ENCODE results near the gene CALML3.
A peak's percentile ranks its signal among the peaks of the same experiment; 100 is the strongest.

Gene CALML3

DNA sequence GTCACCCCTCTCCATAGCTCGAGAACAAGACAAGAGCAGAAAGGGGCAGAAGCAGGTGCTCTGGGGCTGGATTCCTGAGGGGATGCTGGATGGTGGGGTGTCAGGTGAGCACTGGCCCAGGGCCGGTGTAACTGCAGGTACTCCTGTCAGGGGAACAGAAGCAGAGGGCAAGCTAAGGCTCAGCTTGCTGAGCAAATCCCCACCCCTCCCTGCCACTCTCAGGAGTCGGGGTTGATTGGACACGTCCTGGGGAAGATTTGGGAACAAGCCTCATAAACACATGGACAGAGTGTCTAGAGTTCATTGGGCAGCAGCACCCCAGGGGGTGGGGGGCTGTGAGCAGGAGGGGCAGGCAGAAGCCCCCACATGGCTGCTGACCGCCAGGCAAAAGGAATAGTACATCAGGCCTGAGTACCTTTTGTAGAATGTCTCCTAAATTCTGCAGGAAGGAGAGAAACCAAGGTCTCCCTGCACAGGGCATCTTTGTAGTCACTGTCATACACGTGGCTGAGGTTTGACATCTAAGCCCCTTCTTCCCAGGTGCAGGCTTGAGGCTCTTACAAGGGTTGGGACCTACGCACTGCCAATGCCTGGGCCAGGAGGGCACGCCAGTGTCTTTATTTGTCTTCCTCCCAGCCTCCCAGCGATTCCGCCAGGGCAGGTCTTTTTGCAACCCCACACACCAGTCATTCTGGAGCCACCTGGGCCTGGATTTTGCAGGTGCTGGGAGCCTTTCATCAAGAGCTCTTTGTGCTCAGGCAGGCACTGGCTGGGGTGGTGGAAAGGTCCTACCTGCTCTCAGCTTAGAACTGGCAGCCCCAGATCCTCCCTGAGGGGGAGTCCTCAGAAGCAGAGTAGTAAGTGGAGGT, 2.8 kb downstream of the CALML3 start:
- peak; percentile 36 for DNase-seq

GRCh38 chr10:5528989-5529701, 4.4 kb downstream of the CALML3 start:
- DNase-seq = no peak

DNA sequence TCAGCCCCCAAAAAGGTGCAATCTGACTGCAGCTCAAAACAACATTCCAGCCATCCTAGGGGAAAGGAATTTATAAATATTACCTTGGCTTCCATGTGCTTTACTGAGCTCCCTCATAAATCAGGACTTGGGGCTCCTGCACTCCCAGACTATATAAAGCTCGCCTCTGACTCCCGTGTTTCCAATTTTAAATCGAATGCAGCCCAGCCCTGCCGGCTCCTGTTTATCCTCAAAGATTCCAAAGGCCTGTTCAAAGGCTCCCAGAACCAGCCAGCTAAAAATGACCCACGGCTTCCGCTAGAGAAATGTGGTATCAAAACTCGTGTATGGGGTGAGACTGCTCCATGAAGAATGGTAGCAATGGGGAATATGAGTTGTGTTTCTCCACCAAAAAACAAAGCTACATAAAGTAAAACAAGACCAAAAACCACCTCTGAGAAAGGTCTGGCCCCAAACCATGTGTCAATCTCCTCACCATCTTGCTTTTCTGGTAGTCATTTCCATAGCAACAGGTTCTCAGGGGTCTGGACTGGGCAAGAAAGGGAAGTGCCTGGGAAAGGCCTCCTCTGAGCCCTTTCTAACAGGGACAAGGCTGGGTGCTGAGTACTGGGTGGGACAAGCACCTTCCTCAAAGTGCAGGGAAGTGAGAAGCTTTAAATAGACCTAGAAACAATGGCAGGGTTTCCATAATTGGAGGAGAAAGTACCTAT, 5.1 kb downstream of the CALML3 start:
- peak; percentile 39 for DNase-seq

- DNase-seq = no peak
These were observed 5.6 kb downstream of the CALML3 start for GRCh38 chr10:5530412-5530806.

DNA sequence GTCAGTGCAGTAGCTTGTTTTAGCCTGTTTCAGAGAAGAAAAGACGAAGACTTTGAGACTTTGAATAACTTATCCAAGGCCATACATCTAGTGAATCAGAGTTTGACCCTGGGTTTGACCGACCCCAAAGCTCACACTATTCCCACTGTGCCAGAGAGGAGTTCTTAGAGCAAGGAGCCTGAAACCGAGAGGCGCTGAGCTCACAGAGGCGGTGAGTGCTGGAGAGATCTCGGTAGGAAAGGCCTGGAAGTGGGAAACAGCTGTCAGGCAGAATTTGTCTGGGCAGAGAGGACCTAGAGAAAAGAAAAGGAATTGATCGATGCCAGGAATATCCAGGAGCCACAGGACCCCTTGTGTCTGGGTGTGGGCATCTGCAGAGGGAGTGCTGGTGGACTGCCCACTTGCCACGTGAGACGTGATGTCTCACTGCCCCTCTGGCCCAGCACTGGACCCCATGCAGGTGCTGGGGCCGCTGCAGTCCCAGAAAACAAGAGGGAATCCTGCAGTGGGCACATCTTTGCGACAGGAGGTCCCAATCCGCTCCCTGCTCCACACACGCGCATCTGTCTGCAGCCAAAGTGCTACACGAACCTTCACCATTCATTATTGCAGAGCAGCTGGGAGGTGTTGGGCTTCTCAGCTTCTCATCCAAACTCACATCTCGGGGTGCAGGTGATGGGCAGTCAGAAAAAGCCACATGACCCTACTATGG, 6.2 kb downstream of the CALML3 start:
- peak; percentile 36 for DNase-seq

DNA sequence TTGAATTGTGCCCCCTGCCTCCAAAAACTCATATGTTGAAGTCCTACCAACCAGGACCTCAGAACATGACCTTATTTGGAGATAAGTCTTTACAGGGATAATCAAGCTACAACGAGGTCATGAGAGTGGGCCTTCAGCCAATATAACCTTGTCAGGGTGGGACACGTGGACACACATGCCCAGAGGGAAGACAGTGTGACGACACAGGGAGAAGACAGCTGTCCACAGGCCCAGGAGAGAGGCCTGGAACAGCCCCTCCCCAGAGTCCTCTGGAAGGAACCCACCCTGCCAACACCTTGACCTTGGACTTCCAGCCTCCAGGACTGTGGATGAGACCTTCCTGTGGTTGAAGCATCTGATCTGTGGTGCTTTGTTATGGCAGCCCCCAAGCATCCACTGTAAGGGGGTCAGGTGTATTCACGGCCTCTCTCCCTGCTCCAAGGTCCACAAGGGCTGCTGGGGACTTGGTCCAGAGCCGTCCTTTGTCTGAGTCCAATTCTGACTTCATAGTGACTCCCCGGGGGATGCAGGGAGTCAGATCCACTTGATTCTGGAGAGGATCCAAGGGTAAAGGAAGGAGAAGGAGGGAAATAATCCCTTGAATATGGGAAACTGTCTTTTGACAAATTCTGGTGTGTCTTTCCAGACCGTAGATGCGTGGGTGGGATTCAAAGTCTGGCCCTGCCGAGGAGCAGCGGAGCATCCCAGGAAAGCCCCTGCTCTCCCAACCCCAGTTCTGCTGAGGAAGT, 7.0 kb downstream of the CALML3 start:
- peak; percentile 31 for DNase-seq

- peak; percentile 43 for DNase-seq
These were observed 7.5 kb downstream of the CALML3 start for GRCh38 chr10:5532307-5532605.

- DNase-seq = no peak
These were observed 7.9 kb downstream of the CALML3 start for GRCh38 chr10:5532618-5533097.

- DNase-seq = peak; percentile 49
These were observed 8.5 kb downstream of the CALML3 start for GRCh38 chr10:5533098-5533731.

DNA sequence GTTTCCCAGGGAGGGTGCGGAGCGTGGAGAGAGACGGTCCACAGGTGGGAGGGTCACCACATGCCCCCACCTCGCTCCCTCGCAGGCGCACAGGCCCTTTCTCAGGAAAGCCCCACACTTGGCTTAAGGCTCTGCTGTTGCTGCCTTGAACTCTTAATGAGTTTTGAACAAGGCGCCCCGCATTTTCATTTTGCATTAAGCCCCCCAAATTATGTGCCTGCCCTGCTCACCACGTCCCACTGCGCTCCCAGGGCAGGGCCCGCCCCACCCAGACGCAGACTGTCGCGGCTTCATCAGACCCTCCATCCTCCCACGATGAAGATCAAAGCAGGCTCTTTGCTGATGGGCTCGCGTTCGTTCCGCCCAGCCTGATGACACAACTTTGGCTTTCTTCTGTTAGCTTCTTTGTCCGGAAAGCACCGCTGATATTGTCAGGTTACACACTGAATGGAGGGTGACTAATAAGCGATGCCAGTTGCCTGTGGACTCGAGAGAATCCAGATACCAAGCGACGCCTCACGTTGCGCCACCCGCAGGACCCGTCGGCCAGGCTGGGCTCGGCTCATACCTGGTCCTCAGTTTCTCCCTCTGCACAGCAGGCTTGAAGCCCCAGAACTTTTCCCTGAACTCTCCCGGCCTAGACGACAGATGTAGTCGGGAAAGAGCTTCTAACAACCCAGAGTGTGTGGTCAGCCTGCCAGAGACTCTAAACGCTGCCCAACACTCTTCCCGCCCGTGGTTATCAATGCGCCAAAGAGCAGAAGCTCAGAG, 9.5 kb downstream of the CALML3 start:
- peak; percentile 29 for DNase-seq

GRCh38 chr10:5534880-5535856, 10.4 kb downstream of the CALML3 start:
- DNase-seq = peak; percentile 32

- peak; percentile 35 for DNase-seq
These were observed 11.8 kb downstream of the CALML3 start for GRCh38 chr10:5536486-5537081.

DNA sequence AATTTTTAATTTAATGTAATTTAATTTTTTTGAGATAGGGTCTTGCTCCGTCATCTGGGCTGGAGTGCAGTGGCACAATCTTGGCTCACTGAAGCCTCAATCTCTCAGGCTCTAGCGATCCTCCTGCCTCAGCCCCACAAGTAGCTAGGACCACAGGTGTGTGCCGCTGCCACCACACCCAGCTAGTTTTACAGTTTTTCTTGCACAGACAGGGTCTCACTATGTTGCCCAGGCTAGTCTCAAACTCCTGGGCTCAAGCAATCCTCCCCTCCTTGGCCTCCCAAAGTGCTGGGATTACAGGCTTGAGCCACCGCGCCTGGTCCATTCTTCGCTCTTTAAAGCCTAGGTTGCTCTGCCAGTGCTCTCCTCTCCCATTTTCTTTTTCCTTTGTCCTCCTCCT, 12.9 kb downstream of the CALML3 start:
- no peak for DNase-seq

GRCh38 chr10:5538446-5538845, 13.7 kb downstream of the CALML3 start:
- no peak for DNase-seq

GRCh38 chr10:5538892-5539651, 14.3 kb downstream of the CALML3 start:
- peak; percentile 36 for DNase-seq

DNA sequence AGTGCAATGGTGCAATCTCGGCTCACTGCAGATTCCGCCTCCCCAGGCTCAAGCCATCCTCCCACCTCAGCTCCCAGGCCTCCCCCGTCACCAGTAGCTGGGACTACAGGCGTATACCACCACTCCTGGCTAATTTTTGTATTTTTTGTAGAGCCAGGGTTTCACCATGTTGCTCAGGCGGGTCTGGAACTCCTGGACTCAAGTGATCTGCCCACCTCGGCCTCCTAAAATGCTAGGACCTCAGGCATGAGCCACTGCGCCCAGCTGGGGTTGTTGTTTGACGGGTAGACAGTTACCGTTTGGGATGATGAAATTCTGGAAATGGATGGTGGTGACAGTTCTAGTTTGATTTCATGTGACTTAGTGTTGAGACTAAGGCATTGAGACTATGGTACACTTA, 15.3 kb downstream of the CALML3 start:
- peak; percentile 27 for DNase-seq

DNA sequence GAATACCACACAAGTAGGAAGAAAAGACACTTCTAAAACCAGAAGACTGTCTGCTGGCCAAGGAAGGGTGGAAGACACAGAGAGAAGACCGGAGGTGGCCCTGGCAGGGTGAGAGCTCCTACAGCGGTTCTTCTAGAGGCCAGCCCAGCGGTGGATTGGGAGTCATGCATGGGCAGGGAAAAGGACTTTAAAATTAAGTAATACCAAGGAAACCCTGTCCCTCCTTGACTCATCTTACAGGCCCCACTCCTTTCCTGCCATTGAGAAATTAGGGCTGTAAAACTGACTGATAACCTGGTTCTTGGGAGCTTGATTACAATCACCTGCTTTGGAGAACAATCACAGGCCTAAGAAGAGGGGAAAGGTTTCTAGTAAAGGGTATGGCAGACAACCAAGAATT, 16.1 kb downstream of the CALML3 start:
- no peak for DNase-seq

DNA sequence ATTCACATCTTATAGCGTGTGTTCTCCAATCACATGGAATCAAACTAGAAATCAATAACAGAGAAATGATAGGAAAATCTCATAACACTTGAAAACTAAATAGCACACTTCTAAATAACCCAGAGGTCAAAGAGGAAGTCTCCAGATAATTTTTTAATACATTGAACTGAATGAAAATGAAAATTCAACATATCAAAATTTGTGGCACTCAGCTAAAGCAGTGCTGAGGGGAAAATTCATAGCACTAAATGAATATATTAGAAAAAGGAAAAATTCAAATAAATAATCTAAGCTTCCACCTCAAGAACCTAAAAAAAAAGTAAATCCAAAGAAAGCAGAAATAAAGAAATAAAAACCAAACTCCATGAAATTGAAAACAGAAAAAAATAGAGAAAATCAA, 17.3 kb downstream of the CALML3 start:
- DNase-seq = no peak
